OCI-LY7 (cell line): Measurements from ENCODE around the gene IFRD2. TPM values are rescaled to one million over a fixed set of nuclear protein-coding genes. Genes with fewer than 3 reads are reported as not detected.

Source experiments
- BruUV-seq: library from RNA; stranded (reverse); fragments of 400-500 nt; replicated peaks from 2 replicates; lab custom pipeline; 2021; lab: Mats Ljungman, UMichigan
- CTCF ChIA-PET: fragments of 300-600 bp; sonication (Branson Sonifier 250); formaldehyde crosslinking; loops from one replicate; lab custom pipeline; 2022; ENCODE audit warnings: antibody characterized with exemption; ENCODE audit not compliant: unreplicated experiment; lab: Charles Lee
- POLR2A ChIA-PET: fragments of 300-600 bp; sonication (Branson Sonifier 250); formaldehyde crosslinking; loops from one replicate; lab custom pipeline; 2022; ENCODE audit warnings: antibody characterized with exemption; lab: Charles Lee
- DNase-seq: peaks from one replicate; pipeline ENCODE4 v3.0.0-alpha.2; 2015; ENCODE audit warnings: low spot score
- H2AFZ ChIP-seq: fragments of 200-600 bp; sonication (generic), shearing (Covaris generic); 2 replicates; pipeline ENCODE4 v1.6.1; 2014; ENCODE audit warnings: mild to moderate bottlenecking, antibody characterized with exemption, low read length, moderate library complexity
- H3K27ac ChIP-seq: fragments of 200-600 bp; sonication (generic); 2 replicates; pipeline ENCODE4 v1.5.1; 2014; ENCODE audit warnings: mixed run types, low read depth, mild to moderate bottlenecking, moderate library complexity, low read length, inconsistent platforms; ENCODE audit not compliant: poor library complexity, severe bottlenecking
- H3K36me3 ChIP-seq: fragments of 200-600 bp; sonication (generic); 2 replicates; pipeline ENCODE4 v1.6.1; 2014; ENCODE audit warnings: mild to moderate bottlenecking, antibody characterized with exemption, low read length, moderate library complexity, mixed read lengths; ENCODE audit not compliant: insufficient read depth
- H3K4me1 ChIP-seq: fragments of 200-600 bp; sonication (generic); 2 replicates; pipeline ENCODE4 v1.5.1; 2014; ENCODE audit warnings: mild to moderate bottlenecking, low read length; ENCODE audit not compliant: insufficient read depth, poor library complexity, severe bottlenecking
- H3K4me2 ChIP-seq: fragments of 200-600 bp; sonication (generic); 2 replicates; pipeline ENCODE4 v1.6.1; 2014; ENCODE audit warnings: mild to moderate bottlenecking, low read length
- H3K4me3 ChIP-seq: fragments of 200-600 bp; sonication (generic); 2 replicates; pipeline ENCODE4 v1.5.1; 2014; ENCODE audit warnings: mild to moderate bottlenecking, low read depth, low read length; ENCODE audit not compliant: poor library complexity, severe bottlenecking
- H3K79me2 ChIP-seq: fragments of 200-600 bp; sonication (generic); 2 replicates; pipeline ENCODE4 v1.6.1; 2016; ENCODE audit warnings: low read depth, mild to moderate bottlenecking, low read length, moderate library complexity, mixed read lengths; ENCODE audit not compliant: insufficient read depth
- H3K9me2 ChIP-seq: fragments of 200-600 bp; sonication (generic); 2 replicates; pipeline ENCODE4 v1.6.1; 2016; ENCODE audit warnings: mild to moderate bottlenecking, low read length, mixed read lengths; ENCODE audit not compliant: insufficient read depth
- H3K9me3 ChIP-seq: fragments of 200-600 bp; sonication (generic); 2 replicates; pipeline ENCODE4 v1.6.1; 2014; ENCODE audit warnings: mild to moderate bottlenecking, mixed run types, low read length, mixed read lengths
- H4K20me1 ChIP-seq: fragments of 200-600 bp; sonication (generic); 2 replicates; pipeline ENCODE4 v1.6.1; 2014; ENCODE audit warnings: mild to moderate bottlenecking, antibody characterized with exemption, low read length, moderate library complexity, mixed read lengths; ENCODE audit not compliant: insufficient read depth
- EZH2phosphoT487 ChIP-seq: fragments of 200-600 bp; sonication (generic); IDR thresholded peaks from 2 replicates; pipeline ENCODE4 v1.6.1; 2018; ENCODE audit warnings: low read depth, borderline replicate concordance, mild to moderate bottlenecking, mixed run types, antibody characterized with exemption, low read length, moderate library complexity, mixed read lengths
- intact Hi-C: fragments of 100-400 bp; cut with micrococcal nuclease; formaldehyde crosslinking; loops from one replicate; pipeline ENCODE4 v1.10.0; 2022; ENCODE audit not compliant: unreplicated experiment
- total RNA-seq, 2 experiments: library from RNA; depleted of rRNA in 1 of 2; stranded (reverse); fragments of >200 nt in 1 of 2; shearing (Covaris generic) in 1 of 2; gene quantifications; 2 replicates each; pipeline ENCODE4 v1.2.3, GENCODE V29; 2014 to 2022
- TF ChIP-seq, protein P1 (sequence below): fragments of 200-600 bp; sonication (generic); conservative IDR thresholded peaks from 2 replicates; pipeline ENCODE4 v1.5.1; 2014; ENCODE audit warnings: mild to moderate bottlenecking, antibody characterized with exemption, low read length, moderate library complexity, mixed read lengths

The IFRD2 gene
- total RNA-seq, 2 experiments from 2014 or later = 93.3 to 95.5 TPM

DNA sequence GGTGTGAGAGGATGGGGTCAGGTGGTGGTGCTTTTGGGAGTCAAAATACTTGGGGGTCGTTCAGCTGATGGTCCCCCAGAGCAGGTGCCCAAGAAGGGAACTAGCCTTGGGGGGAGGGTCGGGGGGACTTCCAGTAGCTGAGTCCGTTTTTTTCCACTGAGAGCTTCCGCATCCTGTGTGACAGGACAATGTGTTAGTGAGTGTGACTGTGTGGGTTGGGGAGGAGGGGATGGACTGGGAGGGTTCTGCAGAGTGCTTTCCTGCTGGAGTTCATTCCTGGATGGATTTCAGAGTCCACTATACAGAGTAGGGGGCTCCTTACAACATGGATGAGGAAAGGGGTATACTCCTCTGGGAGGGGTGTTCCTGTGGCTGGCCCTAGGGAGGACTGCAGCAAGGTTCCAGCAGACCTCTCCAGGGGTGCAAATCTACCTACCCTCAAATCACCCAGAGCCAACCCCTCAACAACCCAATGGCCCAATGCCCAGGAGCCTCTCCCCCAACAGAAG, 30.9 kb upstream of the IFRD2 start:
- Histone ChIP-seq H2AFZ (no peak overlapping the region), H3K9me3 (no peaks in the 10 kb centered on the region), H4K20me1 (no peaks in the 10 kb centered on the region), H3K36me3 (peaks cover 24% of the 10 kb centered on the region; the same call in 1 of the 2 replicates), H3K4me3 (no peak overlapping the region), H3K79me2 (peaks cover 12% of the 10 kb centered on the region; the same call in 1 of the 2 replicates), H3K4me1 (peaks cover 34% of the 10 kb centered on the region), H3K27ac (no peak overlapping the region), H3K4me2 (no peak overlapping the region), H3K9me2 (no peaks in the 10 kb centered on the region)
- intact Hi-C loops = loop anchor here (5.0 kb wide), 1 partner anchor 96 kb away; no protein-coding TSS in a partner anchor
- CTCF ChIA-PET = interaction anchor here (1.9 kb wide), 1 partner anchor 31 kb away, joined by 5 read pairs; the partner anchor contains the start of gene IFRD2
- TF ChIP-seq, protein P1, sequence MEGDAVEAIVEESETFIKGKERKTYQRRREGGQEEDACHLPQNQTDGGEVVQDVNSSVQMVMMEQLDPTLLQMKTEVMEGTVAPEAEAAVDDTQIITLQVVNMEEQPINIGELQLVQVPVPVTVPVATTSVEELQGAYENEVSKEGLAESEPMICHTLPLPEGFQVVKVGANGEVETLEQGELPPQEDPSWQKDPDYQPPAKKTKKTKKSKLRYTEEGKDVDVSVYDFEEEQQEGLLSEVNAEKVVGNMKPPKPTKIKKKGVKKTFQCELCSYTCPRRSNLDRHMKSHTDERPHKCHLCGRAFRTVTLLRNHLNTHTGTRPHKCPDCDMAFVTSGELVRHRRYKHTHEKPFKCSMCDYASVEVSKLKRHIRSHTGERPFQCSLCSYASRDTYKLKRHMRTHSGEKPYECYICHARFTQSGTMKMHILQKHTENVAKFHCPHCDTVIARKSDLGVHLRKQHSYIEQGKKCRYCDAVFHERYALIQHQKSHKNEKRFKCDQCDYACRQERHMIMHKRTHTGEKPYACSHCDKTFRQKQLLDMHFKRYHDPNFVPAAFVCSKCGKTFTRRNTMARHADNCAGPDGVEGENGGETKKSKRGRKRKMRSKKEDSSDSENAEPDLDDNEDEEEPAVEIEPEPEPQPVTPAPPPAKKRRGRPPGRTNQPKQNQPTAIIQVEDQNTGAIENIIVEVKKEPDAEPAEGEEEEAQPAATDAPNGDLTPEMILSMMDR = no peak
- no peak for TF ChIP-seq EZH2phosphoT487
- no TSS peak for BruUV-seq
- DNase-seq = no peak
- POLR2A ChIA-PET = interaction anchor here (1.2 kb wide), 1 partner anchor 27 kb away, joined by 3 read pairs; the partner anchor contains the start of gene NPRL2

DNA sequence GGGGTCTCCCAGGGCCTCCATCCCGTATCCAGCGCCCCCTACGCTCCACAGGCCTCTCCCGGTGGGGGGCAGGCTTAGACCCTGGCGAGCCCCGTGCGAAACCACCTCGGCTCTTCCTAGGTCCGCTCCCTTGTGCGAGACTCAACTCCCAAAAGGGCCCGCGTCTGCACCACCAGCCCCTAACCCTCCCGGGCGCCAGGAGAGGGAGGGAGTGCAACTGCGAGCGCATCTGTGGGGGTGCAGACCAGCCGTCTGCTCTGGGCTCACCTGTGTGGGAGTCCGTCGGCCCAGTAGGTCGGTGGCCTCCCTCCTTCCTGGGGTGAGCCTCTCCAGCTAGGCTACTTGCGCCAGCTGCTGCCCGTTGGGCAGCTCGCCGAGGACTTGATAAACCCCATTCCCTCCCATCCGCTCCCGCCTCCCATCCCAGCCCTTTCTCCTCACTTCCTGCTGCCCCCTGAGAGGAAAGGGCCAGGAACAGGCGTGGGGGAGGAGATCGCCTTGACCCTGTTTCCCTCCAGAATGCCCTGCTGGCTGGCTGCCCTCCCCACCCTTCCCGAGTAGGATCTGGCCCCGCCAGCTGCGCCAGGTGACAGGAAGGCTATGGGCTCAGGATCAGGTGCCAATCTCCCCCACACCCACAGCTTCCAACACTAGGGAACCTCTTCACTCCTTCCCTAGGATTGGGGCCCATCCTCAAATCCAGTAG, 30.3 kb upstream of the IFRD2 start, which contains the start of gene HYAL2:
Gene HYAL2, minus strand, starts transcription at position 360 of the 706 bp plus-strand sequence. CDS start 2,256 bp downstream, outside the sequence.
- BruUV-seq = no TSS peak
- H4K20me1 ChIP-seq = no peaks in the 10 kb centered on the region
- peaks cover 24% of the 10 kb centered on the region; the same call in 1 of the 2 replicates for H3K36me3 ChIP-seq
- H2AFZ ChIP-seq = peak within 1 kb of the TSS; percentile 59; the same call in 1 of the 2 replicates
- H3K4me1 ChIP-seq = peaks cover 41% of the 10 kb centered on the region
- no peaks in the 10 kb centered on the region for H3K9me2 ChIP-seq
- peak within 1 kb of the TSS; percentile 51 for H3K27ac ChIP-seq
- POLR2A ChIA-PET = no interaction called here
- intact Hi-C loops = loop anchor here (5.0 kb wide), 1 partner anchor 95 kb away; no protein-coding TSS in a partner anchor
- TF ChIP-seq, protein P1 = no peak
- no peak for TF ChIP-seq EZH2phosphoT487
- H3K4me2 ChIP-seq = peak within 1 kb of the TSS; percentile 73
- H3K79me2 ChIP-seq = peaks cover 9% of the 10 kb centered on the region; the same call in 1 of the 2 replicates
- no peaks in the 10 kb centered on the region for H3K9me3 ChIP-seq
- DNase-seq = no peak
- peak within 1 kb of the TSS; percentile 72 for H3K4me3 ChIP-seq
- CTCF ChIA-PET = interaction anchor here (1.9 kb wide), 1 partner anchor 30 kb away, joined by 5 read pairs; the partner anchor contains the start of gene IFRD2
